GM19438 (cell line): ENCODE results near the gene RAB5B.

ENCODE experiments used
- ATAC-seq: cut with Tn5 transposase; IDR thresholded peaks from one replicate; pipeline ENCODE4 v1.9.1; 2021; ENCODE audit warnings: low read depth; ENCODE audit not compliant: unreplicated experiment

The RAB5B gene

GRCh38 chr12:55973599-55974307, at the start of gene RAB5B:
TSS of gene RAB5B (plus strand) at chr12:55974078. CDS start at chr12:55986961, 12,883 bp downstream.
- peak; percentile 90 for ATAC-seq

- ATAC-seq = no peak
Measured at GRCh38 chr12:55925371-55925770, 48.5 kb upstream of the RAB5B start.

- ATAC-seq = peak; percentile 1
Measured at GRCh38 chr12:55925870-55926737, 47.8 kb upstream of the RAB5B start.

GRCh38 chr12:55926738-55927587, 46.9 kb upstream of the RAB5B start:
- ATAC-seq = peak; percentile 48

GRCh38 chr12:55927588-55928502, 46.0 kb upstream of the RAB5B start, which contains the start of gene PYM1:
TSS of gene PYM1 (minus strand) at chr12:55927894. CDS start at chr12:55927761, 133 bp downstream.
- ATAC-seq = peak; percentile 30

- ATAC-seq = peak; percentile 30
Measured at GRCh38 chr12:55929306-55929791, 44.5 kb upstream of the RAB5B start.

GRCh38 chr12:55930771-55931316, 43.0 kb upstream of the RAB5B start, which contains the start of gene DGKA:
TSS of gene DGKA (plus strand) at chr12:55931162. CDS start at chr12:55936504, 5,342 bp downstream.
- no peak for ATAC-seq

GRCh38 chr12:55931317-55931779, 42.5 kb upstream of the RAB5B start:
- ATAC-seq = no peak

- ATAC-seq = no peak
Measured at GRCh38 chr12:55931780-55932550, 41.9 kb upstream of the RAB5B start.

- no peak for ATAC-seq
Measured at GRCh38 chr12:55932551-55932910, 41.3 kb upstream of the RAB5B start.

- no peak for ATAC-seq
Measured at GRCh38 chr12:55933169-55933798, 40.6 kb upstream of the RAB5B start.

GRCh38 chr12:55933799-55934742, 39.8 kb upstream of the RAB5B start:
- no peak for ATAC-seq

- no peak for ATAC-seq
Measured at GRCh38 chr12:55934773-55935172, 39.1 kb upstream of the RAB5B start.

- ATAC-seq = no peak
Measured at GRCh38 chr12:55935738-55936151, 38.1 kb upstream of the RAB5B start.

GRCh38 chr12:55937981-55938380, 35.9 kb upstream of the RAB5B start:
- no peak for ATAC-seq

GRCh38 chr12:55938826-55939501, 34.9 kb upstream of the RAB5B start:
- ATAC-seq = no peak
